HG02970 (cell line): ENCODE data around the gene CYP2A13.
"Not testable (repeated sequence)": the region's sequence is repeated elsewhere in the genome, so short reads cannot be mapped to it uniquely, and the experiment has no call there.

Experiments used
- ATAC-seq: cut with Tn5 transposase; IDR thresholded peaks from one replicate; pipeline ENCODE4 v1.9.1; 2021; ENCODE audit warnings: mild to moderate bottlenecking, moderate library complexity, moderate number of reproducible peaks; ENCODE audit not compliant: unreplicated experiment, low FRiP score

CYP2A13 gene

GRCh38 chr19:41116261-41116660 is 28.0 kb downstream of the CYP2A13 start:
- no peak for ATAC-seq

GRCh38 chr19:41120929-41121911 is 33.0 kb downstream of the CYP2A13 start:
- not testable (repeated sequence) for ATAC-seq

GRCh38 chr19:41122846-41123245 is 34.6 kb downstream of the CYP2A13 start:
- not testable (repeated sequence) for ATAC-seq

GRCh38 chr19:41123716-41124294 is 35.6 kb downstream of the CYP2A13 start:
- no peak for ATAC-seq

- not testable (repeated sequence) for ATAC-seq
Measured at GRCh38 chr19:41126765-41127203, 38.5 kb downstream of the CYP2A13 start.

- not testable (repeated sequence) for ATAC-seq
Measured at GRCh38 chr19:41127362-41127761, 39.1 kb downstream of the CYP2A13 start.

GRCh38 chr19:41127801-41128300 is 39.6 kb downstream of the CYP2A13 start:
- ATAC-seq = not testable (repeated sequence)

GRCh38 chr19:41128692-41129091 is 40.4 kb downstream of the CYP2A13 start:
- ATAC-seq = no peak

GRCh38 chr19:41131186-41131585 is 42.9 kb downstream of the CYP2A13 start:
- no peak for ATAC-seq

GRCh38 chr19:41133260-41133659 is 45.0 kb downstream of the CYP2A13 start:
- no peak for ATAC-seq

- no peak for ATAC-seq
Measured at GRCh38 chr19:41134616-41135015, 46.4 kb downstream of the CYP2A13 start.

GRCh38 chr19:41135390-41136384 is 47.4 kb downstream of the CYP2A13 start:
- ATAC-seq = not testable (repeated sequence)

GRCh38 chr19:41136636-41137455 is 48.6 kb downstream of the CYP2A13 start:
- no peak for ATAC-seq

GRCh38 chr19:41144403-41144802 is 56.2 kb downstream of the CYP2A13 start:
- ATAC-seq = no peak
